Body of pancreas (tissue), 4 donors: ENCODE measurements around the gene SETD1A. TPM values are rescaled to one million over a fixed set of nuclear protein-coding genes. Genes with fewer than 3 reads are reported as not detected.
A peak's percentile ranks its signal among the peaks of the same experiment; 100 is the strongest.
"Not testable (repeated sequence)": the region's sequence is repeated elsewhere in the genome, so short reads cannot be mapped to it uniquely, and the experiment has no call there.

Experiments
- ATAC-seq: fragments of 150-250 bp; one replicate; pipeline ENCODE4 v1.9.1; 2016
- DNase-seq, 4 donors: peaks; one replicate each; pipeline ENCODE4 v3.0.0-alpha.2; 2019
- H3K27ac ChIP-seq, 4 donors: fragments of 200-600 bp; sonication (generic); 1 replicate in 3 of 4; 2 replicates in 1 of 4; pipeline versions ENCODE4 v1.5.1 to v1.6.1; 2016 to 2019; ENCODE audit warnings: mild to moderate bottlenecking in 1 of 4, mixed read lengths in 1 of 4, moderate library complexity in 1 of 4
- H3K27me3 ChIP-seq, 2 donors: fragments of 200-600 bp; sonication (generic); one replicate each; pipeline ENCODE4 v1.6.0; 2016; ENCODE audit warnings: mild to moderate bottlenecking in 1 of 2
- H3K36me3 ChIP-seq, 2 donors: fragments of 200-600 bp; sonication (generic); replicated peaks in 1 of 2; 2 replicates each; pipeline ENCODE4 v1.5.1; 2016; ENCODE audit warnings: low read depth in 2 of 2; ENCODE audit not compliant: insufficient read depth in 1 of 2
- H3K4me1 ChIP-seq: fragments of 200-600 bp; sonication (generic); one replicate; pipeline ENCODE4 v1.6.0; 2016
- H3K4me3 ChIP-seq, 2 donors: fragments of 200-600 bp; sonication (generic); 1 replicate in 1 of 2; 2 replicates in 1 of 2; pipeline ENCODE4 v1.5.1; 2016 to 2019
- H3K9me3 ChIP-seq, 3 donors: fragments of 200-600 bp; sonication (generic); 1 replicate in 2 of 3; 2 replicates in 1 of 3; pipeline ENCODE4 v1.5.1; 2016
- CTCF ChIP-seq, 7 experiments: fragments of 450-650 bp in 4 of 7; fragments of 200-600 bp in 3 of 7; sonication (generic) in 3 of 7; IDR thresholded peaks; one replicate each; pipeline ENCODE4 v1.5.1; 2016 to 2019; ENCODE audit warnings: antibody characterized with exemption in 7 of 7
- POLR2A ChIP-seq, 3 donors: fragments of 450-650 bp; IDR thresholded peaks; one replicate each; pipeline ENCODE4 v1.6.1; 2016; ENCODE audit warnings: antibody characterized with exemption in 3 of 3, mild to moderate bottlenecking in 2 of 3
- WGBS, 2 donors: methylation state at CpG; one replicate each; pipeline ENCODE4 v1.1.5; 2017; 5-methylcytosine and 5-hydroxymethylcytosine counted together
- intact Hi-C: fragments of 100-400 bp; cut with DNase I; formaldehyde crosslinking; loops from one replicate; pipeline ENCODE4 v1.15.1; 2023
- total RNA-seq, 2 donors: library from RNA; depleted of rRNA; stranded (reverse); fragments of >200 nt; gene quantifications; one replicate each; pipeline ENCODE4 v1.1.0, GENCODE V29; 2016

Gene SETD1A
- total RNA-seq, 2 donors from 2014 or later = 4.7 to 10.9 TPM

DNA sequence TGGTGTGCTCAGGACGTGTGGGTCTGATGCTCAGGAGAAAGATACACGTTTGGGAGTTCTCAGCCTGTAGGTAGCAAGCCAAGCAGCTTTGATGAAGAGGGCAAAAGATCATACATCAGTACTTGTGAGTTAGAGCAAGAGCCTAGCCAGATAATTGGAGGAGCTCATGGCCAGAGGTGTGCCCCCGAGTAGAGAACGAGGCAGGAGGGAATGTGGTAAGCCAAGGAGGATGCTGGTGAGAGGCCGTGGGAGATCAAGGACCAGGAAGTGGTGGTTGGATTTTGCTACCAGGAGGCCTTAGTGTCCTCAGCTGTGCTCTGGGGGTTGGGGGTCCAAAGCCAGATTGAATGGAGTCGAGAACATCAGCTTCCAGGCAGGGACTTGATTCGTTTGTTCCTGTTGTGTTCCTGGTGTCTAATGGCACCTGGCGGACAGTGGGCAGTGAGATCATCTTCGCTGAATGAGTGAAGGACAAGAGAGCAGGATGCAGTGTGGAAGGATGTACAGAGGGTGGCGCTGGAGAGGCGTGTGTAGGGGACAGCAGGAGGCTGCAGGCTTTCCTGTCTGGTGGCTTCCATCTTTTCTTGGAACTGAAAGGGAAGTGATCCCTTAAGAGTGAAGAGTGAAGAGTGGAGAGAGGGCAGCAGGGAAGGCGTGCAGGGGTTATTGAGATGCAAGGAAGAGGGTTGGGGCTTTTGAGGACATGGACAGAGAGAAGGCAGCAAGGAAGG, 22.6 kb upstream of the SETD1A start:
- Histone ChIP-seq H3K27ac (no peak overlapping the region), H3K9me3 (no peaks in the 10 kb centered on the region), H3K4me3 (no peak overlapping the region), H3K36me3 (peaks cover 0 to 4% of the 10 kb centered on the region in 2 donors), H3K27me3 (no peaks in the 10 kb centered on the region), H3K4me1 (no peaks in the 10 kb centered on the region)
- ATAC-seq = peak; percentile 55
- peak; percentile 40 to 55 (median 52) for DNase-seq
- TF ChIP-seq CTCF (IDR thresholded peaks at IDR 0.05) = peak in 5 of 7 experiments; percentile 24 to 54 (median 37)
- no peak for TF ChIP-seq POLR2A (IDR thresholded peaks at IDR 0.05)
- intact Hi-C loops = no loop called here
- 50 to 54% methylated on average over 12 of the region's 12 CpGs for WGBS, 2 donors

DNA sequence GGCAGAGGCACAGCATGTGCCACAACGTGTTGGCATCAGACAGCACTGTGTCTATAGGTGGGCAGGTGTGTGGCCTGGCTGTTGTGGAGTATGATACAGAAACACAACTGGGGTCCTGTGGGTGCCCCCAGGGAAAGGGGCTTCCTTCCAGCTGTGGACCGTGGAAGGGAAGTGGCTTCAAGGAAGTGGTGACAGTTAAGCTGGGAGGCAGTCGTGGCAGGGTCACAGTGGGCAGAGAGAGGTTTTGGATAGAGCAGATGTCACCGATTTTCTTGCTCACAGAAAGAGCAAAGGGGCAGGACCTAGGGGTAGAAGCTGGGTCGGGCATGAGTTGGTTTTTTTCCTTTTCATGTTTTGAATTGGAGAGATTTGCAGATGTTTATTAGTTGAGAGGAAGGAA, 19.9 kb upstream of the SETD1A start:
- Histone ChIP-seq H3K27me3 (no peaks in the 10 kb centered on the region), H3K4me3 (no peak overlapping the region), H3K9me3 (no peaks in the 10 kb centered on the region), H3K27ac (no peak overlapping the region), H3K36me3 (no peaks in the 10 kb centered on the region), H3K4me1 (peaks cover 12% of the 10 kb centered on the region)
- ATAC-seq (no peak), DNase-seq (no peak)
- intact Hi-C loops = no loop called here
- 46 to 64% methylated on average over 5 of the region's 5 CpGs for WGBS, 2 donors
- no peak for TF ChIP-seq POLR2A (IDR thresholded peaks at IDR 0.05)
- no peak for TF ChIP-seq CTCF (IDR thresholded peaks at IDR 0.05)

DNA sequence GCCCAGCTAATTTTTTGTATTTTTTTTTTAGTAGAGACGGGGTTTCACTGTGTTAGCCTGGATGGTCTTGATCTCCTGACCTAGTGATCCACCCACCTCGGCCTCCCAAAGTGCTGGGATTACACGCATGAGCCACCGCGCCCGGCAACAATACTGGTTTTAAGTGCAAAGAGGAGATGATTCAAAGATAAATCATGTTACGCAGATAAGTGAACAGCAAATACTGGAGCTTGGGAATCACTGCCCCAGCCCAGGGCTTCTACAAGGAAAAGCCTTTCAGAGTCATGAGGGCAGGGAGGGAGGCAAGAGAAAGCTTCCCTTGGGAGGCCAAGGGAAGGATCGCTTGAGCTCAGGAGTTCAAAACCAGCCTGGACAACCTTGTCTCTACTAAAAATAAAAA, 18.0 kb upstream of the SETD1A start:
- H3K36me3 ChIP-seq = not testable (repeated sequence)
- WGBS, 2 donors = 93% methylated on average over 8 of the region's 8 CpGs

GRCh38 chr16:30941600-30942425, 15.7 kb upstream of the SETD1A start:
- no peaks in the 10 kb centered on the region for H3K9me3 ChIP-seq
- H3K4me1 ChIP-seq = peaks cover 12% of the 10 kb centered on the region
- intact Hi-C loops = no loop called here
- H3K36me3 ChIP-seq = no peaks in the 10 kb centered on the region
- TF ChIP-seq POLR2A (IDR thresholded peaks at IDR 0.05) = no peak
- TF ChIP-seq CTCF (IDR thresholded peaks at IDR 0.05) = peak; percentile 72 to 92 (median 88)
- peak overlapping the region; percentile 2 to 55 (median 28) for H3K27ac ChIP-seq
- 10 to 80% methylated on average over 2 to 15 of the region's 15 CpGs for WGBS, 2 donors
- DNase-seq = peak; percentile 82 to 89 (median 88)
- ATAC-seq = peak; percentile 97
- no peaks in the 10 kb centered on the region for H3K27me3 ChIP-seq
- H3K4me3 ChIP-seq = no peak overlapping the region

More for the DNA sequence above, 18.0 kb upstream of the SETD1A start:
- intact Hi-C loops, DNase-seq, H3K9me3 ChIP-seq, H3K27ac ChIP-seq, H3K27me3 ChIP-seq, H3K4me3 ChIP-seq, ATAC-seq: not testable (repeated sequence)
- peaks cover 12% of the 10 kb centered on the region for H3K4me1 ChIP-seq

- Histone ChIP-seq H3K36me3 (no peaks in the 10 kb centered on the region), H3K27ac (peak overlapping the region; percentile 2 to 55 (median 28)), H3K4me3 (no peak overlapping the region), H3K27me3 (no peaks in the 10 kb centered on the region), H3K9me3 (no peaks in the 10 kb centered on the region), H3K4me1 (peaks cover 12% of the 10 kb centered on the region)
- intact Hi-C loops = no loop called here
- DNase-seq (no peak), ATAC-seq (no peak)
- WGBS, 2 donors = 39 to 60% methylated on average over 1 to 4 of the region's 4 CpGs
- no peak for TF ChIP-seq CTCF (IDR thresholded peaks at IDR 0.05)
- TF ChIP-seq POLR2A (IDR thresholded peaks at IDR 0.05) = no peak
Measured at GRCh38 chr16:30942426-30942806, 15.1 kb upstream of the SETD1A start.
